NOMO-1 treated with DMSO at 0.1 percent for 48 hours (cell line): Measurements from ENCODE around the gene C10orf105.

Experiments
- DNase-seq: peaks from one replicate; lab custom pipeline; 2025; ENCODE audit not compliant: unreplicated experiment; lab: John Stamatoyannopoulos, UW

C10orf105 gene

DNA sequence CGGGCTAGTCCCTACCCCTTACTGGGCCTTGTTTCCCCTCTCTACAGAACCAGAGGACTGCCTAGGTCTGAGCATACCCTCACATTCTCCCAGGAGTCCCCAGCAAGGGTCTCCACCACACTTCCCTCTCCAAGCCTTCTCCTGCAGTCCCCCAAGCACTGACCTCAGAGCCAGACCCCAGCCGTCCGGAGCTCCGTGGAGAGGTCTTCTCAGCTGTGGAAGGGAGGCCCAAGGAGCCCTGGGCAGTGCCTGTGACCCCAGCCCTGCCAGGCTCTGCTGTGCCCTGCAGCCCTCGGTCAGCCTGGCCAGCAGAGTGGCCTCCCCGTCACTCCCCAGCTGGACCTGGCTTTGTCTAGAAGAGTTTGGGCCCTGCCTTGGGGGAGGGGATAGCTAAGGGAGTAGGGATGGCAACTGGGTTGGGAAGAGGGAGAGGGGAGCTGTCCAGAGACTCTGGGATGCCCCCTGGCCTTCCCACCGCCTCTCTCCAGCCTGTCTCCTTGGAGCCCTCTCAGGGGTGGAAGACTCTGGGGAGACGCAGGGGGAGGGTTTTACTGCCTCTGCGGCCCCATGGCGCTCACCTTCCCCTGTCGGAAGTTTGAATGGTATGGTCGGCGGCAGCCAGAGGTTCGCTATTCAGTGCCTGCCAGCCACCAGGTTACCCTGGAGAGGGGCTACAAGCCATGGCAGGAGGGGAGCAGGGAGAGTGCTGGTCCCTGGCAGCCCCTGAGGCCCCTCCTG is at the start of gene C10orf105:
C10orf105 (minus strand) TSS at position 315 of the 738 bp plus-strand sequence. CDS start 3,441 bp downstream, outside the sequence.
- DNase-seq = no peak

DNA sequence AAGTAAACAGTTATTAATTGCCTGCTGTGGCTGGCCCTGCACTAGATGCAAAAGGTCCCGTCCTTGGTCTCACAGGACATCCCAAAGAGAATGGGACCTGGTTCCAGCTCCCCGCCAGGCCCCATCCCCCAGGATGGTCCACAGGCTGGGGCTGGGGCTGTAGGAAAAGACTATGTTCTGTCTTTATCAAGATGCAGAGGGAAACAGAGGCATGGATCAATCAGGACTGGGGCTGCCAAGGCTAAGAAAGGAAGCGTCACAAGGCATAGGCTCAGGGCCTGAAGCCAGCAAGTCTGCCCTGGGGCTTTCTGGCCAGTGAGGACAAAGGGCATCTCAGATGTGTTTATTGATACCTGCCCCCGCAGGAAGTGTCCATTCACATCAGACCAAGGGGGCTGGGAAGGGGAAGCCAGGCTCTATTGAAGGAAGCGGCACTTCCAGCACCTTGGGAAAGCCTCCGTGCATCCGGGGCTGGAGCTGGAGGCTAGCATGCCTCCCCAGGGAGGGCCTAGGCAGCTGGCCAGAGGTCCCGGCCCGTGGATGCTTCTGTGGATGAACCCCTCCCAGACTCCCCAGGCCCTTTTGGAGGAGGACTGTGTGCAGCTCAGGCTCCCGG is 48.0 kb upstream of the C10orf105 start:
- no peak for DNase-seq

DNA sequence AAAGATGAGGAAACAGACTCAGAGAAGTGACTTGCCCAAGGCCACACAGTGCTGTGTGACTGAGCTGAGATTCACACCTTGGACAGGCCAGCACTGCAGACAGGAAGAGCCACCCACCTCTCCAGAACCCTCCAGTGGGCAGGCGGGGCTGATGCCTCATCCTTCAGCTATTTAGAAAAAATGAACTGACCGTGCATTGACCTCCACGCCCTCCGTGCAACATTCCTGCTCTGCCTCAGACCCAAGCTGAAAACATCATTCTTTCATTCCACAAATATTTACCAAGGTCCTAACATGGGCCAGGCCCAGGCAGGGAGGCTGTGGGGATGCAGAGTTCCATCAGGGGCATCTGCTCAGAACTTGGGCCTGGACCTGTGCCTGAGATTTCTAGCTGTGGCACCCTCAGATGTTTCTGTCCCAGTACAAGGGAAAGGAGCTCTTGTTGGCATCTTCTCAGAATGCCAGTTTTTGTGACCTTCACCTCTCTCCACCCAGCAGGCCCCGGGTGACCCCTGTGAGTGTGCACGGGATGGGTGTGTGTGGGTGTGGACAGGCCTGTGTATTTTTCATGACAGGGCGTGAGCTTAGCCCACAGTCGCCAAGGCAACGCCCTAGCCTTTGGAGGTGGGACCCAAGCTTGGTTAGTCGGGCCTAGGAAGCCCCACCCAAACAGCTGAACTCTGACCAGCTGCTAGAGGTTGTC is 47.3 kb upstream of the C10orf105 start:
- no peak for DNase-seq

GRCh38 chr10:71765906-71766716 is 46.5 kb upstream of the C10orf105 start:
- no peak for DNase-seq

GRCh38 chr10:71765176-71765904 is 45.8 kb upstream of the C10orf105 start:
- DNase-seq = no peak

DNA sequence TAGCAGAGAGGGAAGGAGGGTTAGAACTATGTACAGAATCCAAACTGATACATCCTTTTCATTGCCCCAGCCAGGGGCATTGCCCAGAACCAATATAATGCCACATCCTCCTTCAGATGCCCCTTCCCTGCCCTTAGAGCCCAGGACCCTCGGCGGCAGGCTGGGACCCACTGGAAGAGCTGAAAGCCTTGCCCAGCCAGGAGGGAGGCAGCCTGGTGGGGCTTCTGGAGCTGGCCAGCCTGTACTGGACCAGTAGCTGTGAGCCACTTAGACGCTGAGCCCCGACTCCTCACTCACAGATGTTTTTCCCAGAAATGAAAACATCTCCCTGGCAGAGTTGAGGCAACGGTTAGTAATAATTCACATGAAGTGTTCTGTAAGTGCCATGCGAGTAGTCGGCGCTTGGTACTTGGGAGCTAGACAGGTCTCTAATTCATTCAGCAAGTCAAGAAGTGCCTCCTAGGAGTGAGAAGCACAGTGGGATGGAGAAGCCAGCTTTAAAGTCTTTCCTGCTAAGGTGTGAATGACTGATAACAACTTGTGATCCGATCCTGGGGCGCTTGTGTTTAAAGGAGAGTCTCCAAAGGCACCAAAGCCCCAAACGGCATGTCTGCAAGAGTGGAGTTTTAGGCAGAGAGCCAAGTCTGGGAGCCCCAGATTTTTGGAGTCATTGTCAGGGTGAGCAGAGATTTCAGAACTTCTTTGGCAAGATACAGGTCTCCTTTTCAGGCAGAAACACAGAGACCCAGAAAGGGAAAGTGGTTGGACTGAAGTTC is 44.0 kb upstream of the C10orf105 start:
- no peak for DNase-seq

- no peak for DNase-seq
These were observed 42.7 kb upstream of the C10orf105 start for GRCh38 chr10:71762324-71762723.

- DNase-seq = no peak
These were observed 42.0 kb upstream of the C10orf105 start for GRCh38 chr10:71761541-71762113.

GRCh38 chr10:71761105-71761511 is 41.5 kb upstream of the C10orf105 start:
- no peak for DNase-seq

GRCh38 chr10:71757399-71757922 is 37.9 kb upstream of the C10orf105 start:
- DNase-seq = no peak

- DNase-seq = peak; percentile 70
These were observed 37.0 kb upstream of the C10orf105 start for GRCh38 chr10:71756311-71757191.

GRCh38 chr10:71755179-71755879 is 35.8 kb upstream of the C10orf105 start:
- no peak for DNase-seq

DNA sequence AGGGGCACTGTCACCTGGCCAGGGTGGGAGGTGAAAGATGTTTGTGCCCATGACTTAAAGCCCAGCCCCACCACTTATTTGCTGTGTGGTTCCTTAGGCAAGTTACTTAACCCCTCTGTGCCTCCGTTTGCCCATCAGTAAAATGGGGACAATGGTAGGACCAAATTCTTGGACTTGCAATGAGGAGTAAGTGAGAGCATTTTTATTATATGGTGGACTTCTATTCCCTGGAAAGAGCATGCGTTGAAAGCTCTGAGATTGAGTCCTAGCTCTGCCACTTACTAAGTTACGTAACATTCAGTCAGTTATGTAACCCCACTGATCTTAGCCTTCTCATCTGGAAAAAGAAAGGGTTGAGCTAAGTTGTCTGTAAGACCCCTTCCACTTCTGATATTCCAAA is 35.0 kb upstream of the C10orf105 start:
- peak; percentile 77 for DNase-seq

DNA sequence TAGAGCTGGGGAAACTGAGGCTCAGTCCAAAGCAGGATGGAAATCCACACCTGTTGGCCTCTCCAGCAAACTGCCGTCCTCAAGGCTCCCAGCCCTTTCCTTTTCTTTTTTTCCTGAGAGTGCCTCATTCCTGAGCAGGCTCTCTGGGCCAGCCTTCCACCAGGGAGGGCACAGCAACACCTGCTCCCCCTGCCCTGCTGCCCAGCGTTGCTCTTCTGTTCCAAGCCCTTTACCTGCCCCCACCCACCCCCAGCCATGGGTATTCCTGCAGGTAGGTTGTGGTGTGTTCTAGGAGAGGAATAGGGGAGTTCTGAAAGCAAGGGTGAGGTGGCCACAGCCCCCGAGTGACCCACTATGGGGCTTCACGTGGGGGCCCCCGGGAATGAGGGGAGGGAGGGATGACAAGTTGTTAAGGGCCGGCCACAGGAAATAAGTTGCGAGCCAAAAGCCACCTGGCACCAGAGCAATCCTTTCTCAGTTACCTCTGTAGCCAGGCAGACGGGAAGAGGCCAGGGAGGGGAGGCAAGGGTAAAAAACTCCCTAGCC is 34.5 kb upstream of the C10orf105 start:
- DNase-seq = no peak

DNA sequence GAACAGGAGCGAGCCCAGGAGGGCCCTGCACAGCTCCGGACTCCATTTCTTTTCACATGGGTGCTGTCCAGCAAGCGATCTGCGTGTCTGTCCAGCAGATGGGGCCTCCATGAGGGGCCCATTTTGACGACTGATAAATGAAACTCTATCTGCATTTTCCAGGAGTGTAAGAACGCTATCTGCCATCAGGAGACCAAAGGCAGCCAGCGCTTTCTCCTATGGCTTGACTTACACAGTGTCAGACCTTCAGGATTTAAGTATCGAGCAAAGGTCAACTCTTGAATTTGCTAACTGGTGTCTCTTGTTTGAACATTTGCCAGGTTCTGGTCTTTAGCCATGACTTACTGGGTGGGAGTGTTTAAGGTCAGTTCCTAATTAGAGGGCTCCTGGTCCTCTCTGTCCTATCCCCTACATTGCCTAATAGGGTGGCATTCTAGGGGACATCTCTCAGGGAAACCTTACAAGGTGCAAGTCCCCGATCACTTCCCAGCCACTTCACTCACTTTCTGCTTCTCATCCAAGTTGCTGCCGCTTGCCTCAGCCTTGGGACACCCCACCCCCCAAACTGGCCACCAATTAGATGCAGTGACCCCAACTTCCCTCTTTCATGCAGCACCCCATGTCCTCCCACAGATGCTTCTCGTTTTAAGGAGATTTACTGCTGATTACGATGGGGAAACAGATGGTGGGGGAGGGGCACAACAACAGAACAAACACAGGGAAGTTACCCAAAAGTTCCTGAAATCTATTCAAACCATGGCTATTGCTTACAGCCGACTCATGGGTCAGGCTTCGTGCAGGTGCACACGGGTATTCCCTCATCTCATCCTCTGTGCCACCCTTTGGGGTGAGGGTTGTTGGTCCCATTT is 33.7 kb upstream of the C10orf105 start:
- DNase-seq = peak; percentile 98

DNA sequence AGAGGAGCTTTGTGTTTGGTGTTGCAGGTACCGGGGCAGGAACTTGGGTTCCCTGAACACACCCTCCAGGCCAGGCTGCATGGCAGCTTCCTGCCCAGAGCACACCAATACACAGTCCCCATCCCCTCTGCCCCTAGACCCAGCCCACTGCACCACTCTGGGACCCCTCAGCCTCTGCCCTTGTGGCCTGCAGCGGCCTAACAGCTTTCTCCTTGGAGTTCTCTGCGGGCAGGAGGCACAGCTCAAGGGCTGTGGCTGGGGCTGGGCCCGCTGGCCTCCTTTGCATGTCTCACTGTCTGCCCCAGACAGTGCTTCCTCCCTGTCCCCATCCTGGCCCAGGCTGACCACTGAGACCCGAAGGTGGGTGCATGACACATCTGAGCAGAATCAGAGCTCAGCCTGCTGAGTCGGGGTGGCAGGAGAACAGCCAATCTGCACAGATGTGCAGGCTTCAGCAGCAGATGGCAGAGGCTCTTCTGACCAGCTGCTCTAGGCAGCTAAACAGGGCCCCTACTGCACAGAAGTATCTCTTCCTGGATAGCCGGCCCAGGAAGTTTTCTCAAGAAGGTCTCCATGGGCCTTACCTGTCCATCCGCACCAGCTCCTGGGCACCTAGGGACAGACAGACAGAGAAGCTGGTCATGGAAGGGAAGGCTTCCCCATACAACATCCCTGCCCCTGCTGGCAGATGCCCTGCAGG is 33.0 kb upstream of the C10orf105 start:
- DNase-seq = no peak
